ENCODE results near the gene VPS26B. TPM values are rescaled to one million over a fixed set of nuclear protein-coding genes. Genes with fewer than 3 reads are reported as not detected.

Gene VPS26B
- total RNA-seq, 1 experiment from 2014 or later, result 11.5 TPM

DNA sequence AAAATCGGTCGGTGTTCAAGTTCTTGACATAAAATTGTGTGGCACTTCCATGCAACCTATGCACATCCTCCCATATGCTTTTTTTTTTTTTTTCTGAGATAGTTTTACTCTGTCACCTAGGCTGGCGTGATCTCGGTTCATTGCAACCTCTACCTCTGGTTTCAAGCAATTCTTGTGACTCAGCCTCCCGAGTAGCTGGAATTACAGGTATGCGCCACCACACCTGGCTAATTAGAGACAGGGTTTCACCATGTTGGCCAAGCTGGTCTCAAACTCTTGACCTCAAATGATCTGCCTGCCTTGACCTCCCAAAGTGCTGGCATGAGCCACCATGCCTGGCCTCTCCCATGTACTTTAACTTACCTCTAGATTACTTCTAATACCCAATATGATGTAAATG is 66.7 kb downstream of the VPS26B start:
- no peak for DNase-seq (ENCODE audit: low read depth)
- in situ Hi-C loops (cut with HindIII; ENCODE audit: low pct_unique_long_range_greater_than_20kb, low sequenced_read_pairs), result no loop called here

DNA sequence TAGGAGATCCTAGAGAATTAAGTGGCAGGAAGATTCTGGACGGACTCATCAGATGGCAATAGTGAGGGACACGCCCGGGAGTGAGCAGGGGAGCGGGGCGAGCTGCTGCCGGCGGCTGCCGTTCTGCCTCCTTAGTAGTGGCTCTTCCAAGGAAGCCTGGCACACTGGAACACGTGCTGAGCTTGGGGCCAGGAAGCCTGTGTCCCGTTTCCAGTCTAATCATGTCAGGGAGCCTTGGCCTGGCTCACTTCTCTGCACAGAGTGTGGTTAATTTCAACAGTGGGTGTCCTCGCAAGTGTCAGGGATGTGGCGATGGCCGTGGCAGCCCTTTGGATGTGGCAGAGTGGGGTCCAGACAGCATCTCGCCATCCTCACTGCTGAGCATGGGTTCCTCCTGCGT is 68.2 kb downstream of the VPS26B start:
- in situ Hi-C loops (cut with HindIII; ENCODE audit: low pct_unique_long_range_greater_than_20kb, low sequenced_read_pairs), result no loop called here
- no peak for DNase-seq (ENCODE audit: low read depth)

DNA sequence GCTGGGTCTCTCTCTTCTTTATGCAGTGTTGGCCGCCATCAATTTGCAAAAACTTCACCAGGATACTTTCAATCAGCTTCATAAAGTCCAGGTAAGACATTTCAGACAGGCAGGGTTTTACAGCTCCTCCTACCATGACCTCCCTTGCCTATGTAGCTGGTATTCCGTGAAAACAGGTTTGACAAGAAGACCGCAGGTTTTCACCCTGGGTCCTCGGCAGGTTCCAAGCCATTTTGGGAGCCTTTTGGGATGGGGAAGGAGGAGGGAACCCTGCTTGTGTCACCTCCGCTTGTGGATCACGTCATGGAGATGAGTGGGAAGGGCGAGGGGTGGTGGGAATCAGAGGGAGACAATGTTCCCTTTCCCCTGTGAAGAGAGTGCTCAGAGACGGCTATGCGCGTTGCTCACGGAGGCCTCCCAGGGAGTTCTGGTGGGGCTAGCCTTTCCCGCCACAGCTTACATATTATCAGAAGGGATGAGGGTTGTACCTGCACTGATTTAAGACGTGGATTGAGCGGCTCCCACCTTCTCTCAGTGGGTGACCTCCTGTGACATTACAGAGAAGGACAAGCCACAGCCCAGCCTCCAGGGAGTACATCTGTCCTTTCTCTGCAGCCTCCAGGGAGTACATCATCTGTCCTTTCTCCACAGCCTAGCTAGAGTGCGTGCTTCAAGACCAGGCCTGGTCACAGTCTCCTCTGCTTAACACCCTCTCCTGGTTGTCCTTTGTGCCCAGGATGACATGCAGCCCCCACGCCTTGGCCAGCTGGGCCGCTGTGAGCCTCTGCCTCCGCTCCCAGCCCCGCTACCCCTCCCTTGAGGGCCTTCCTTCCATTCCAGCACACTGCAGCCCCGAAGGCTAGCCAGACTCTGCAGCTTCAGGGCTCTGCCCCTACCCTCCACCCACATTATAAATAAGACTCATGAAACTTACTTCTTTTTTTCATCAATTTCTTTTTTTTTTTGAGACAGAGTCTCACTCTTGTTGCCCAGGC is 68.9 kb downstream of the VPS26B start:
- DNase-seq (ENCODE audit: low read depth), result no peak
- in situ Hi-C loops (cut with HindIII; ENCODE audit: low pct_unique_long_range_greater_than_20kb, low sequenced_read_pairs), result no loop called here

DNA sequence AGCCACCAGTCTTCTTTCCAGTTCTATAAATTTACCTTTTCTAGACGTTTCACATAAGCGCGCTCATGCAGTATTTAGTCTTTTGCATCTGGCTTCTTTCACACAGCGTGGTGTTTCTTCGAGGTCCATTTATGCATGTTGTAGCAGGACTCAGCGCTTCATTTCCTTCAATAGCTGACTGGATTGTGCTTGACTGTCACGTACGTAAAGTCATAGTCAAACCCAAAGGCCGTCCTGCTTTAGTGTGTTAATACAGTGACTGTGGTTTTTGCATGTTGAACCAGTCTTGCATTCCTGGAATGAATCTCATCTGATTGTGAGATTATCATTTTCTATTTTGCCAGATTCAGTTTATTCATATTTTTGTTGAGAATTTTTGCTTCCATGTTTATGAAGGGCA is 70.2 kb downstream of the VPS26B start:
- DNase-seq (ENCODE audit: low read depth), result no peak
- in situ Hi-C loops (cut with HindIII; ENCODE audit: low pct_unique_long_range_greater_than_20kb, low sequenced_read_pairs), result no loop called here

Other genes with a start within 250 kb of the VPS26B start
- not detected in 2 replicates for gene JAM3, start 155.6 kb upstream of the VPS26B start, total RNA-seq (2014; rRNA removed; shearing (Covaris generic); ENCODE audit: low replicate concordance)
- 13.4 and 14.1 TPM in 2 replicates for gene NCAPD3, start 704 bp upstream of the VPS26B start, total RNA-seq (2014; rRNA removed; shearing (Covaris generic); ENCODE audit: low replicate concordance)
- 15.5 and 17.9 TPM in 2 replicates for gene THYN1, start 28.7 kb downstream of the VPS26B start, total RNA-seq (2014; rRNA removed; shearing (Covaris generic); ENCODE audit: low replicate concordance)
- 7.5 and 8.2 TPM in 2 replicates for gene ACAD8, start 28.9 kb downstream of the VPS26B start, total RNA-seq (2014; rRNA removed; shearing (Covaris generic); ENCODE audit: low replicate concordance)
- not detected in 2 replicates for gene GLB1L3, start 51.7 kb downstream of the VPS26B start, total RNA-seq (2014; rRNA removed; shearing (Covaris generic); ENCODE audit: low replicate concordance)
- 0.23 and 1.9 TPM in 2 replicates for gene GLB1L2, start 107.3 kb downstream of the VPS26B start, total RNA-seq (2014; rRNA removed; shearing (Covaris generic); ENCODE audit: low replicate concordance)
- gene B3GAT1, start 187.6 kb downstream of the VPS26B start, total RNA-seq (2014; rRNA removed; shearing (Covaris generic); ENCODE audit: low replicate concordance), result not detected in 2 replicates